Measurements from ENCODE around the gene PNMT.

PNMT gene

DNA sequence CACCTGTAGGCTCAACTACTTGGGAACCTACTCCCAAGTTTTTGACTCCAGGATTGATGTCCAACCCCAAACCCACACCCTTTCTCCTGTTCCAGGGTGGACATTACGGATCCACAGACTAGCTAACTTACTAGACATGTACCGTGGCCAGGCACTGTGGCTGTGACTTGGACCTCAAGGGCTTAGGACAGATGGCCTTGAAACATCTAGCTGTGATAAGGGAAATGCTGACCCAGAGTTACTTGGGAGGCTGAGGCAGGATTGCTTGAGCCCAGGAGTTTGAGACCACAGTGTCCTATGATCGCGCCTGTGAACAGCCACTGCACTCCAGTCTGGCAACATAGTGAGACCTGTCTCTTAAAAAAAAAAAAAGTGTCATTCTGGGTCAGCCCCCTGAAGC is 27.2 kb upstream of the PNMT start:
- no peak overlapping the region for H2BK5ac ChIP-seq (ENCODE audit: low read length)
- no CpG with 5 or more reads among the region's 4 CpGs for WGBS (ENCODE audit: extremely low coverage, insufficient coverage, low lambda C conversion rate)
- no peak overlapping the region for H3K4ac ChIP-seq (ENCODE audit: low read depth, low read length)
- H2AK5ac ChIP-seq (ENCODE audit: low read length), result no peak overlapping the region
- no peak overlapping the region for H2BK120ac ChIP-seq (ENCODE audit: low read depth, low read length)
- H3K4me1 ChIP-seq (ENCODE audit: control insufficient read depth, low read depth, low read length), result peaks cover 16% of the 10 kb centered on the region
- H3K4me3 ChIP-seq (ENCODE audit: low read length), result no peak overlapping the region
- no peaks in the 10 kb centered on the region for H3K27me3 ChIP-seq (ENCODE audit: insufficient read depth, low read length, poor library complexity)
- no peak overlapping the region for H3K56ac ChIP-seq (ENCODE audit: low read length)
- DNase-seq, result no peak
- H4K5ac ChIP-seq (ENCODE audit: low read length), result no peak overlapping the region
- no peak overlapping the region for H3K4me2 ChIP-seq (ENCODE audit: low read length)
- H3K36me3 ChIP-seq (ENCODE audit: control insufficient read depth, insufficient read depth, low read length), result no peaks in the 10 kb centered on the region
- H3K23ac ChIP-seq (ENCODE audit: low read length), result no peak overlapping the region
- H3K18ac ChIP-seq (ENCODE audit: low read length), result no peak overlapping the region
- peaks cover 13% of the 10 kb centered on the region for H3K79me2 ChIP-seq (ENCODE audit: control insufficient read depth, insufficient read depth, low read length)
- no peak overlapping the region for H2BK15ac ChIP-seq (replicated peaks; ENCODE audit: low read depth)
- no peak overlapping the region for H3K27ac ChIP-seq (ENCODE audit: low read depth, low read length)
- no peak overlapping the region for H3K9ac ChIP-seq (ENCODE audit: low read length)
- peaks cover 38% of the 10 kb centered on the region for H3K79me1 ChIP-seq (ENCODE audit: low read length)
- no peak overlapping the region for H4K8ac ChIP-seq (ENCODE audit: low read depth, low read length)

DNA sequence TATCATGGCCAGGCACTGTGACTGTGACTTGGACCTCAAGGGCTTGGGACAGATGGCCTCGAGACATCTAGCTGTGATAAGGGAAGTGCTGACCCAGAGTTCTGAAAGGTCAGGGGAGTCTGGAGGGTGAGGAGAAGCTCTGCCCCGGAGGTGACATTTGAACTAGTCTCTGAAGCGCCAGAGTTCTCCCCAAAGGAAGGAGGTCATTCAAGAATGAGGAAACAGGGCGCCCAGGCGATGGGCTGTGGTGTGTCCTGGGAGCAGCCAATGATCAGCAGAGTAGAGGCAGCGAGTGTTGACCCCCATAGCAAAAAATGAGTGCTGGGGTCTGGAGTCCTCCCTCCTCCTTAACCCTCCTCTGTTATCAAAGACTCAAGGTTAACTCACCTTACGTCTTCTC is 26.4 kb upstream of the PNMT start:
- no peak overlapping the region for H3K4me2 ChIP-seq (ENCODE audit: low read length)
- no peak overlapping the region for H2BK15ac ChIP-seq (replicated peaks; ENCODE audit: low read depth)
- H3K4me1 ChIP-seq (ENCODE audit: control insufficient read depth, low read depth, low read length), result peaks cover 13% of the 10 kb centered on the region
- no peak overlapping the region for H3K9ac ChIP-seq (ENCODE audit: low read length)
- peaks cover 13% of the 10 kb centered on the region for H3K79me2 ChIP-seq (ENCODE audit: control insufficient read depth, insufficient read depth, low read length)
- H3K18ac ChIP-seq (ENCODE audit: low read length), result no peak overlapping the region
- H3K4ac ChIP-seq (ENCODE audit: low read depth, low read length), result no peak overlapping the region
- no peak overlapping the region for H3K56ac ChIP-seq (ENCODE audit: low read length)
- H2BK5ac ChIP-seq (ENCODE audit: low read length), result no peak overlapping the region
- H3K23ac ChIP-seq (ENCODE audit: low read length), result no peak overlapping the region
- H3K27ac ChIP-seq (ENCODE audit: low read depth, low read length), result no peak overlapping the region
- H4K5ac ChIP-seq (ENCODE audit: low read length), result no peak overlapping the region
- H3K27me3 ChIP-seq (ENCODE audit: insufficient read depth, low read length, poor library complexity), result no peaks in the 10 kb centered on the region
- H3K36me3 ChIP-seq (ENCODE audit: control insufficient read depth, insufficient read depth, low read length), result no peaks in the 10 kb centered on the region
- DNase-seq, result no peak
- no peak overlapping the region for H4K8ac ChIP-seq (ENCODE audit: low read depth, low read length)
- H2AK5ac ChIP-seq (ENCODE audit: low read length), result no peak overlapping the region
- no peak overlapping the region for H3K4me3 ChIP-seq (ENCODE audit: low read length)
- H3K79me1 ChIP-seq (ENCODE audit: low read length), result peaks cover 38% of the 10 kb centered on the region
- no CpG with 5 or more reads among the region's 7 CpGs for WGBS (ENCODE audit: extremely low coverage, insufficient coverage, low lambda C conversion rate)
- H2BK120ac ChIP-seq (ENCODE audit: low read depth, low read length), result no peak overlapping the region

DNA sequence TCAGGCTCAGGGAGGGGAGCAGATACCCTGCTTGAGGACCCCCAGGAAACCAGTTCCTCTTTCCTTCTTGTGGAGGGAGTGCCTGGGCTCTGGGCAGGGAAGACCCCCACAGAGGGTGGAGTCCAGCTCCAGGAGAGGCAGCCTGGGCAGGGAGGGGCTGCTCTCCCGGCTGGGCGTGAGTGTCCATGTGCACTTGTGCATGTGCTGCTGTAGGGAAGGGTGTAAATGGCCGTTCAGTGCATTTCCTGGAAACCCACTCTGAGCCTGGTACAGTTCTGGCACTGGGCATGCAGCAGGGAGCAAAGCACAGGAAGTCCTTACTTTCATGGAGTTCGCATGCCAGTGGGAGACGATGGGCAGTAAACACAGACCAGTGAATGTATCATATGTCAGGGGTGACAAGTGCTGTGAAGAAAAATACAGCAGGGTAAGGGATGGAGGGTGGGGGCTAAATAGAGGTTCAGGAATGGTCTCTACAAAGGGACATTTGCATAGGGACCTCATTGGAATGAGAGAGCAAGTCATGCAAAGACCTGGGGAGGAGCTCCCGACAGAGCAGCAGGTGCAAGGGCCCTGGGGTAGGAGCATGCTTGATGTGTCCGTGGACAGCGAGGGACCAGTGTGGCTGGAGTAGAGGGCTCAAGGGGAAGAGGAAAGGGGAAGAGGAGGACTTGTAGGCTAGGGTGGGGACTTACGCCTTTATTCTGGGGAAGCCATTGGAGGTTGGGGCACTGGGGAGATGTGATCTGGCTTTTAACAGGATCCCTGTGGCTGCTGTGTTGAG is 25.8 kb upstream of the PNMT start:
- no peak overlapping the region for H2BK5ac ChIP-seq (ENCODE audit: low read length)
- no peak overlapping the region for H3K4me3 ChIP-seq (ENCODE audit: low read length)
- no peak overlapping the region for H3K4ac ChIP-seq (ENCODE audit: low read depth, low read length)
- no peak overlapping the region for H3K56ac ChIP-seq (ENCODE audit: low read length)
- H3K27me3 ChIP-seq (ENCODE audit: insufficient read depth, low read length, poor library complexity), result no peaks in the 10 kb centered on the region
- peaks cover 13% of the 10 kb centered on the region for H3K79me2 ChIP-seq (ENCODE audit: control insufficient read depth, insufficient read depth, low read length)
- H3K4me2 ChIP-seq (ENCODE audit: low read length), result no peak overlapping the region
- no peak overlapping the region for H3K9ac ChIP-seq (ENCODE audit: low read length)
- no peak overlapping the region for H3K23ac ChIP-seq (ENCODE audit: low read length)
- H4K8ac ChIP-seq (ENCODE audit: low read depth, low read length), result no peak overlapping the region
- no CpG with 5 or more reads among the region's 9 CpGs for WGBS (ENCODE audit: extremely low coverage, insufficient coverage, low lambda C conversion rate)
- H3K4me1 ChIP-seq (ENCODE audit: control insufficient read depth, low read depth, low read length), result peaks cover 13% of the 10 kb centered on the region
- no peaks in the 10 kb centered on the region for H3K36me3 ChIP-seq (ENCODE audit: control insufficient read depth, insufficient read depth, low read length)
- H2AK5ac ChIP-seq (ENCODE audit: low read length), result no peak overlapping the region
- H3K27ac ChIP-seq (ENCODE audit: low read depth, low read length), result no peak overlapping the region
- no peak overlapping the region for H4K5ac ChIP-seq (ENCODE audit: low read length)
- DNase-seq, result no peak
- H2BK15ac ChIP-seq (replicated peaks; ENCODE audit: low read depth), result no peak overlapping the region
- peaks cover 40% of the 10 kb centered on the region for H3K79me1 ChIP-seq (ENCODE audit: low read length)
- H2BK120ac ChIP-seq (ENCODE audit: low read depth, low read length), result no peak overlapping the region
- no peak overlapping the region for H3K18ac ChIP-seq (ENCODE audit: low read length)

DNA sequence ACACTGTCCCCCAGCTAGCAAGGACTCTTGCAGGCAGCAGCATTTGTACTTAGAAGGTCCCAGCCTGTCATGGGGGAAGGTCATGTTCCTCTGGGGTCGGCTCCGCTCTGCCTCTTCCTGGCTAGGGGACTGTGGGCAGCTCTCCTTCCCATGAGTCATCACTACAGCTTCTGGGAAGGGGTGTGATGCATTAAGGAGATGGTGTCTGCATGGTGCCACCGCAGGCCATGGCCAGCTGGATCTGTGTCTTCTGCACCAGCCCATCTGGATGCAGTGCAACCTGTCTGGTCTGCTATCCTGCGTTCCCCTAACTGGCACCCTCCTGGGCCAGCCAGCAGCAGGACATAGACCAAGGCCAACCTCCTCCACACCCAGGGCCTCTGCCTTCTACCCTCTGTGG is 25.0 kb upstream of the PNMT start:
- Histone ChIP-seq H2BK5ac (ENCODE audit: low read length) (no peak overlapping the region), H3K18ac (ENCODE audit: low read length) (no peak overlapping the region), H3K4ac (ENCODE audit: low read depth, low read length) (no peak overlapping the region), H3K79me2 (ENCODE audit: control insufficient read depth, insufficient read depth, low read length) (peaks cover 8% of the 10 kb centered on the region), H3K4me3 (ENCODE audit: low read length) (no peak overlapping the region), H4K5ac (ENCODE audit: low read length) (no peak overlapping the region), H4K8ac (ENCODE audit: low read depth, low read length) (no peak overlapping the region), H3K79me1 (ENCODE audit: low read length) (peaks cover 36% of the 10 kb centered on the region), H2BK120ac (ENCODE audit: low read depth, low read length) (no peak overlapping the region), H3K4me2 (ENCODE audit: low read length) (no peak overlapping the region), H3K9ac (ENCODE audit: low read length) (no peak overlapping the region), H2BK15ac (replicated peaks; ENCODE audit: low read depth) (no peak overlapping the region), H3K23ac (ENCODE audit: low read length) (no peak overlapping the region), H2AK5ac (ENCODE audit: low read length) (no peak overlapping the region), H3K27ac (ENCODE audit: low read depth, low read length) (no peak overlapping the region), H3K56ac (ENCODE audit: low read length) (peak overlapping the region; percentile 17), H3K27me3 (ENCODE audit: insufficient read depth, low read length, poor library complexity) (no peaks in the 10 kb centered on the region), H3K4me1 (ENCODE audit: control insufficient read depth, low read depth, low read length) (peaks cover 9% of the 10 kb centered on the region), H3K36me3 (ENCODE audit: control insufficient read depth, insufficient read depth, low read length) (no peaks in the 10 kb centered on the region)
- WGBS (ENCODE audit: extremely low coverage, insufficient coverage, low lambda C conversion rate), result no CpG with 5 or more reads among the region's 4 CpGs
- DNase-seq, result no peak

DNA sequence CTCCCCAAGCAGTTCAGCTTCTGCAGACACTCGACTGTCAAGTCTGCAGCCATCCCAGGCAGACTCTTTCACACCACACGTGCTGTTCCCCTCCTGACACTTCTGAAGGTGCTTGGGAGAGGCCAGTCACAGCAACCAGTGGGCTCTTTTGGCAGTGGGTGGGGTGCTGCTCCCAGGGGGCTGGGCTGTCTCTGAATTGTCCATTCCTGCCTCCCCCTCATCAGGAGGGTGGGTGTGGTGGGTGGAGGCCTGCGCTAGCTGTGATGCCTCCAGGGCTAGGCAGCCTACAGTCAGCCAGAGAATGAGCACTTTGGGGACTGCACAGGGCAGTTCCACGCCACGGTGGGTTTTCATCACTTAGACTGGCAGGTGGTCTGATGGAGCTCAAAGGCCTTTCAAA is 21.0 kb upstream of the PNMT start:
- no peak overlapping the region for H3K4ac ChIP-seq (ENCODE audit: low read depth, low read length)
- no peak overlapping the region for H2BK120ac ChIP-seq (ENCODE audit: low read depth, low read length)
- H4K5ac ChIP-seq (ENCODE audit: low read length), result no peak overlapping the region
- no CpG with 5 or more reads among the region's 5 CpGs for WGBS (ENCODE audit: extremely low coverage, insufficient coverage, low lambda C conversion rate)
- H4K8ac ChIP-seq (ENCODE audit: low read depth, low read length), result no peak overlapping the region
- H3K4me3 ChIP-seq (ENCODE audit: low read length), result no peak overlapping the region
- no peak overlapping the region for H2BK5ac ChIP-seq (ENCODE audit: low read length)
- H3K9ac ChIP-seq (ENCODE audit: low read length), result no peak overlapping the region
- no peak overlapping the region for H3K4me2 ChIP-seq (ENCODE audit: low read length)
- H3K23ac ChIP-seq (ENCODE audit: low read length), result no peak overlapping the region
- H3K4me1 ChIP-seq (ENCODE audit: control insufficient read depth, low read depth, low read length), result peaks cover 7% of the 10 kb centered on the region
- H3K27me3 ChIP-seq (ENCODE audit: insufficient read depth, low read length, poor library complexity), result no peaks in the 10 kb centered on the region
- H3K79me1 ChIP-seq (ENCODE audit: low read length), result peaks cover 19% of the 10 kb centered on the region
- H2BK15ac ChIP-seq (replicated peaks; ENCODE audit: low read depth), result no peak overlapping the region
- DNase-seq, result no peak
- H3K36me3 ChIP-seq (ENCODE audit: control insufficient read depth, insufficient read depth, low read length), result no peaks in the 10 kb centered on the region
- H3K27ac ChIP-seq (ENCODE audit: low read depth, low read length), result no peak overlapping the region
- no peak overlapping the region for H3K18ac ChIP-seq (ENCODE audit: low read length)
- H3K79me2 ChIP-seq (ENCODE audit: control insufficient read depth, insufficient read depth, low read length), result peaks cover 1% of the 10 kb centered on the region
- H2AK5ac ChIP-seq (ENCODE audit: low read length), result no peak overlapping the region
- H3K56ac ChIP-seq (ENCODE audit: low read length), result no peak overlapping the region
